Measurements from ENCODE around the gene CARD6. TPM values are rescaled to one million over a fixed set of nuclear protein-coding genes. Genes with fewer than 3 reads are reported as not detected.
"Not testable (repeated sequence)": the region's sequence is repeated elsewhere in the genome, so short reads cannot be mapped to it uniquely, and the experiment has no call there.

CARD6 gene
- total and polyA plus RNA-seq, 9 donors, result 0.89 to 2.2 (median 1.7) TPM

GRCh38 chr5:40799258-40799657 lies 41.9 kb upstream of the CARD6 start:
- Histone ChIP-seq H3K9me3 (replicated peaks; ENCODE audit: control insufficient read depth, low read depth, low read length) (no peaks in the 10 kb centered on the region), H3K4me1 (ENCODE audit: control insufficient read depth, insufficient read depth, low read length) (peaks cover 5% of the 10 kb centered on the region), H3K4me3 (ENCODE audit: low read length) (no peak overlapping the region), H3K36me3 (ENCODE audit: control insufficient read depth, insufficient read depth, low read length) (peaks cover 2% of the 10 kb centered on the region), H3K27me3 (ENCODE audit: control insufficient read depth, insufficient read depth, low read length) (no peaks in the 10 kb centered on the region), H3K27ac (ENCODE audit: low read length) (no peak overlapping the region)
- no peak for DNase-seq
- WGBS (ENCODE audit: insufficient coverage), result 0% methylated on average over 1 of the region's 1 CpG

GRCh38 chr5:40801771-40802562 lies 39.2 kb upstream of the CARD6 start:
- no peak for DNase-seq
- Histone ChIP-seq H3K36me3 (ENCODE audit: control insufficient read depth, insufficient read depth, low read length) (no peaks in the 10 kb centered on the region), H3K4me3 (ENCODE audit: low read length) (no peak overlapping the region), H3K4me1 (ENCODE audit: control insufficient read depth, insufficient read depth, low read length) (no peaks in the 10 kb centered on the region), H3K27ac (ENCODE audit: low read length) (no peak overlapping the region), H3K27me3 (ENCODE audit: control insufficient read depth, insufficient read depth, low read length) (no peaks in the 10 kb centered on the region), H3K9me3 (replicated peaks; ENCODE audit: control insufficient read depth, low read depth, low read length) (no peaks in the 10 kb centered on the region)
- WGBS (ENCODE audit: insufficient coverage), result 100% methylated on average over 1 of the region's 8 CpGs

- no peak overlapping the region for H3K27ac ChIP-seq (ENCODE audit: low read length)
- H3K4me1 ChIP-seq (ENCODE audit: control insufficient read depth, insufficient read depth, low read length), result no peaks in the 10 kb centered on the region
- no peaks in the 10 kb centered on the region for H3K36me3 ChIP-seq (ENCODE audit: control insufficient read depth, insufficient read depth, low read length)
- no peaks in the 10 kb centered on the region for H3K9me3 ChIP-seq (replicated peaks; ENCODE audit: control insufficient read depth, low read depth, low read length)
- H3K4me3 ChIP-seq (ENCODE audit: low read length), result no peak overlapping the region
- no peaks in the 10 kb centered on the region for H3K27me3 ChIP-seq (ENCODE audit: control insufficient read depth, insufficient read depth, low read length)
- no peak for DNase-seq
- WGBS (ENCODE audit: insufficient coverage), result no CpG with 5 or more reads among the region's 1 CpG
Measured at GRCh38 chr5:40812125-40812524, 29.0 kb upstream of the CARD6 start.

GRCh38 chr5:40813698-40814281 lies 27.4 kb upstream of the CARD6 start:
- H3K4me3 ChIP-seq (ENCODE audit: low read length), result no peak overlapping the region
- H3K27ac ChIP-seq (ENCODE audit: low read length), result no peak overlapping the region
- no CpG with 5 or more reads among the region's 2 CpGs for WGBS (ENCODE audit: insufficient coverage)
- H3K36me3 ChIP-seq (ENCODE audit: control insufficient read depth, insufficient read depth, low read length), result no peaks in the 10 kb centered on the region
- no peak for DNase-seq
- H3K4me1 ChIP-seq (ENCODE audit: control insufficient read depth, insufficient read depth, low read length), result no peaks in the 10 kb centered on the region
- H3K27me3 ChIP-seq (ENCODE audit: control insufficient read depth, insufficient read depth, low read length), result no peaks in the 10 kb centered on the region
- H3K9me3 ChIP-seq (replicated peaks; ENCODE audit: control insufficient read depth, low read depth, low read length), result no peaks in the 10 kb centered on the region

GRCh38 chr5:40823459-40823858 lies 17.7 kb upstream of the CARD6 start:
- peaks cover 17% of the 10 kb centered on the region for H3K36me3 ChIP-seq (ENCODE audit: control insufficient read depth, insufficient read depth, low read length)
- no peak overlapping the region for H3K4me3 ChIP-seq (ENCODE audit: low read length)
- H3K4me1 ChIP-seq (ENCODE audit: control insufficient read depth, insufficient read depth, low read length), result no peaks in the 10 kb centered on the region
- WGBS (ENCODE audit: insufficient coverage), result 20% methylated on average over 1 of the region's 1 CpG
- no peak overlapping the region for H3K27ac ChIP-seq (ENCODE audit: low read length)
- DNase-seq, result no peak
- no peaks in the 10 kb centered on the region for H3K9me3 ChIP-seq (replicated peaks; ENCODE audit: control insufficient read depth, low read depth, low read length)
- no peaks in the 10 kb centered on the region for H3K27me3 ChIP-seq (ENCODE audit: control insufficient read depth, insufficient read depth, low read length)

- H3K27ac ChIP-seq (ENCODE audit: low read length); H3K27me3 ChIP-seq (ENCODE audit: control insufficient read depth, insufficient read depth, low read length); DNase-seq; H3K9me3 ChIP-seq (replicated peaks; ENCODE audit: control insufficient read depth, low read depth, low read length); H3K4me1 ChIP-seq (ENCODE audit: control insufficient read depth, insufficient read depth, low read length); H3K4me3 ChIP-seq (ENCODE audit: low read length): not testable (repeated sequence)
- WGBS (ENCODE audit: insufficient coverage), result 91% methylated on average over 10 of the region's 11 CpGs
- H3K36me3 ChIP-seq (ENCODE audit: control insufficient read depth, insufficient read depth, low read length), result peaks cover 37% of the 10 kb centered on the region
Measured at GRCh38 chr5:40825461-40826043, 15.6 kb upstream of the CARD6 start.

GRCh38 chr5:40826489-40827187 lies 14.5 kb upstream of the CARD6 start:
- Histone ChIP-seq H3K9me3 (replicated peaks; ENCODE audit: control insufficient read depth, low read depth, low read length) (no peaks in the 10 kb centered on the region), H3K4me1 (ENCODE audit: control insufficient read depth, insufficient read depth, low read length) (no peaks in the 10 kb centered on the region), H3K27me3 (ENCODE audit: control insufficient read depth, insufficient read depth, low read length) (no peaks in the 10 kb centered on the region), H3K27ac (ENCODE audit: low read length) (no peak overlapping the region), H3K4me3 (ENCODE audit: low read length) (no peak overlapping the region), H3K36me3 (ENCODE audit: control insufficient read depth, insufficient read depth, low read length) (peaks cover 48% of the 10 kb centered on the region)
- no peak for DNase-seq
- WGBS (ENCODE audit: insufficient coverage), result 93% methylated on average over 3 of the region's 5 CpGs

GRCh38 chr5:40827188-40827977 lies 13.8 kb upstream of the CARD6 start:
- H3K27ac ChIP-seq (ENCODE audit: low read length), result no peak overlapping the region
- peaks cover 56% of the 10 kb centered on the region for H3K36me3 ChIP-seq (ENCODE audit: control insufficient read depth, insufficient read depth, low read length)
- 68% methylated on average over 3 of the region's 14 CpGs for WGBS (ENCODE audit: insufficient coverage)
- no peaks in the 10 kb centered on the region for H3K9me3 ChIP-seq (replicated peaks; ENCODE audit: control insufficient read depth, low read depth, low read length)
- no peaks in the 10 kb centered on the region for H3K27me3 ChIP-seq (ENCODE audit: control insufficient read depth, insufficient read depth, low read length)
- no peaks in the 10 kb centered on the region for H3K4me1 ChIP-seq (ENCODE audit: control insufficient read depth, insufficient read depth, low read length)
- H3K4me3 ChIP-seq (ENCODE audit: low read length), result no peak overlapping the region
- no peak for DNase-seq

- Histone ChIP-seq H3K27ac (ENCODE audit: low read length) (no peak overlapping the region), H3K36me3 (ENCODE audit: control insufficient read depth, insufficient read depth, low read length) (peaks cover 58% of the 10 kb centered on the region), H3K4me1 (ENCODE audit: control insufficient read depth, insufficient read depth, low read length) (peaks cover 2% of the 10 kb centered on the region), H3K9me3 (replicated peaks; ENCODE audit: control insufficient read depth, low read depth, low read length) (no peaks in the 10 kb centered on the region), H3K4me3 (ENCODE audit: low read length) (no peak overlapping the region), H3K27me3 (ENCODE audit: control insufficient read depth, insufficient read depth, low read length) (no peaks in the 10 kb centered on the region)
- DNase-seq, result no peak
- no CpG with 5 or more reads among the region's 3 CpGs for WGBS (ENCODE audit: insufficient coverage)
Measured at GRCh38 chr5:40828021-40828631, 13.0 kb upstream of the CARD6 start.
